Left lung (tissue), 10 donors: ENCODE measurements around the gene ADCY10. TPM values are rescaled to one million over a fixed set of nuclear protein-coding genes. Genes with fewer than 3 reads are reported as not detected.

ENCODE experiments used
- ATAC-seq: fragments of 200-7000 bp; cut with Tn5 transposase; one replicate; pipeline ENCODE4 v1.9.1; 2020; ENCODE audit warnings: moderate library complexity
- DNase-seq, 4 donors: peaks; one replicate each; pipeline ENCODE4 v3.0.0-alpha.2; 2013 to 2020
- H3K27ac ChIP-seq, 2 donors: fragments of 200-600 bp; sonication (generic) in 1 of 2; one replicate each; pipeline versions ENCODE4 v1.5.0 to v1.8.0; 2020 to 2021
- H3K27me3 ChIP-seq, 2 donors: fragments of 200-600 bp; sonication (generic) in 1 of 2; one replicate each; pipeline versions ENCODE4 v1.5.0 to v1.8.0; 2020 to 2021
- H3K36me3 ChIP-seq, 2 donors: fragments of 200-600 bp; sonication (generic) in 1 of 2; one replicate each; pipeline versions ENCODE4 v1.5.0 to v1.8.0; 2020 to 2021
- H3K4me1 ChIP-seq, 2 donors: fragments of 200-600 bp; one replicate each; pipeline ENCODE4 v1.8.0; 2021
- H3K4me3 ChIP-seq, 2 donors: fragments of 200-600 bp; sonication (generic) in 1 of 2; one replicate each; pipeline versions ENCODE4 v1.5.0 to v1.8.0; 2020 to 2021; ENCODE audit warnings: mild to moderate bottlenecking in 1 of 2
- H3K9me3 ChIP-seq, 2 donors: fragments of 200-600 bp; sonication (generic) in 1 of 2; one replicate each; pipeline versions ENCODE4 v1.5.0 to v1.8.0; 2020 to 2021
- CTCF ChIP-seq, 2 donors: fragments of 200-600 bp; sonication (generic) in 1 of 2; IDR thresholded peaks; one replicate each; pipeline versions ENCODE4 v1.5.0 to v1.8.0; 2021; ENCODE audit warnings: antibody characterized with exemption in 2 of 2
- intact Hi-C, 2 donors: fragments of 100-400 bp; cut with DNase I; formaldehyde crosslinking; loops; one replicate each; pipeline versions ENCODE4 v1.11.2 to v1.14.2; 2022
- polyA plus RNA-seq, 6 donors: library from polyadenylated mRNA; unstranded; fragments of 120-200 nt; gene quantifications; one replicate each; pipeline ENCODE4 v1.2.1, GENCODE V29; 2013; ENCODE audit not compliant: insufficient read length in 6 of 6
- total RNA-seq, 2 donors: library from RNA; stranded (reverse); fragmentation: NEBNext Ultra II Directional; extraction: Animal tissue kit (Norgen Biotek cat#: 25700); gene quantifications; one replicate each; pipeline ENCODE4 v1.2.1, GENCODE V29; 2021
- donor health status: DM: no; HTN: yes; CAD: no.
- donor health status: DM: no; HTN: no; CAD: no.

The ADCY10 gene
- total and polyA plus RNA-seq, 8 donors: 0.11 to 0.37 (median 0.21) TPM; not detected in 1

DNA sequence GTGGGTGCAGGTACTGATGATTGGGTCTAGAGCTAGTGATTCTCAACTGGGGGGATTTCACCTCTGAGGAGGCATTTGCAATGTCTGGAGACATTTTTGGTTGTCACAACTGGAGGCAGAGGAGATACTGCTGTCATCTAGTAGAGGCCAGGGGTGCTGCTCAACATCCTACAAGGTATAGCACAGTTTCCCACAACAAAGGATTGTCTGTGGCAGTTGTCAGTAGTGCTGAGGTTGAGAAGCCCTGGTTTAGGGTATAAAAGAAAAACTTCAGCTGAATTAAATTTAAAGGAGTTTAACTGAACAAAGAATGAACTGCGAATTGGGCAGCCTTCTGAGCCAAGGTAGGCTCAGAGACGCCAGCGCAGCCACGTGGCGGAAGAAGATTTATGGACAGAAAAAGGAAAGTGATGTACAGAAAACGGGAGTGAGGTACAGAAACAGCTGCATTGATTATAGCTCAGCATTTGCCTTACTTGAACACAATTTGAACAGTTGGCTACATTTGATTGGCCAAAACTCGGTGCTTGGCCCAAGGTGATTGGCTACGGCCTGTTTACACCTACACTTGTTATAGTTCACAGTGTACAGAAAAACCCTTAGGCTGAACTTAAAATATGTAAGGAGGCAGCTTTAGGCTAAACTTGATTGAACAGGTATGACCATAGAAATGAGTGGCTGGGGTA, 151.7 kb downstream of the ADCY10 start:
- ATAC-seq (no peak), DNase-seq (no peak)
- no peak overlapping the region for H3K27ac ChIP-seq
- TF ChIP-seq CTCF (IDR thresholded peaks at IDR 0.05): no peak
- intact Hi-C loops: no loop called here
- H3K27me3 ChIP-seq: no peaks in the 10 kb centered on the region
- peaks cover 7 to 15% of the 10 kb centered on the region in 2 donors for H3K4me1 ChIP-seq
- H3K9me3 ChIP-seq: no peaks in the 10 kb centered on the region
- H3K4me3 ChIP-seq: no peak overlapping the region
- no peaks in the 10 kb centered on the region for H3K36me3 ChIP-seq

DNA sequence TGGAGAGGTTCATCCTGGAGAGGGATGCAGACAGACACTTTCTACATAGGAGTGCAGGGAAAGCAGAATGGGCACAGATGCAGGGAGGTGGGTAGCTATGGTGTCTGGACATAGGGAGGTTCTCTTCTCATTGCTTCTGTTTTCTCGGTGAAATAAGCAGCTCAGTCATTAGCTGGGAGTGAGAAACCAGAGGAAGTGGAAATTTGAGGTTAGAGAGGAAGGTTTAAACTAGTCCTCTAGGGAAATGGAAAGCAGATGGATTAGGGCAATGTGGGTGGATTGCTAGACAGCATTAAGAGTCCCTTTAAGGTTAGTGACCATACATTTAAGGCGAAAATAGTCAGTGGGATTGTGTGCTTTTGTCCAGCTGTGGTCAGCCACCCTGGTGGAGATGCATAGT, 152.5 kb downstream of the ADCY10 start:
- peak; percentile 26 for ATAC-seq

More for the DNA sequence above, 152.5 kb downstream of the ADCY10 start:
- no peak for DNase-seq
- intact Hi-C loops: no loop called here
- Histone ChIP-seq H3K36me3 (no peaks in the 10 kb centered on the region), H3K9me3 (no peaks in the 10 kb centered on the region), H3K4me1 (peaks cover 13 to 22% of the 10 kb centered on the region in 2 donors), H3K27ac (no peak overlapping the region), H3K4me3 (no peak overlapping the region), H3K27me3 (no peaks in the 10 kb centered on the region)
- no peak for TF ChIP-seq CTCF (IDR thresholded peaks at IDR 0.05)

Other genes with a start within 250 kb of the ADCY10 start
- gene MPZL1, start 192.2 kb downstream of the ADCY10 start, total RNA-seq: 100 to 1,000 TPM; 135 to 148 TPM
- 100 to 1,000 TPM; 110 to 135 (median 120) TPM for gene MPZL1, start 192.2 kb downstream of the ADCY10 start, polyA plus RNA-seq
- 10 to 100 TPM; 39.7 to 43.1 TPM for gene DCAF6, start 22.5 kb upstream of the ADCY10 start, total RNA-seq
- gene DCAF6, start 22.5 kb upstream of the ADCY10 start, polyA plus RNA-seq: 10 to 100 TPM; 53.7 to 62.7 (median 57.1) TPM
- 10 to 100 TPM; 51.8 to 54.0 TPM for gene MPC2, start 22.9 kb upstream of the ADCY10 start, total RNA-seq
- 10 to 100 TPM; 44.0 to 59.2 (median 46.0) TPM for gene MPC2, start 22.9 kb upstream of the ADCY10 start, polyA plus RNA-seq
- gene GPR161, start 222.8 kb upstream of the ADCY10 start, total RNA-seq: 10 to 100 TPM in 1 of 2 donors, 1 to 10 TPM in 1; 9.3 to 22.0 TPM
- 10 to 100 TPM; 26.2 to 37.7 (median 28.0) TPM for gene GPR161, start 222.8 kb upstream of the ADCY10 start, polyA plus RNA-seq